Activated CD8-positive, alpha-beta memory T cell treated with anti-CD3 and anti-CD28 coated beads for 24 hours (primary cell): ENCODE results near the gene KIAA1614.

Experiments used
- DNase-seq: peaks from one replicate; pipeline ENCODE4 v3.0.0-alpha.2; 2020

KIAA1614 gene

GRCh38 chr1:180907313-180908055 lies 5.2 kb upstream of the KIAA1614 start:
- no peak for DNase-seq

DNA sequence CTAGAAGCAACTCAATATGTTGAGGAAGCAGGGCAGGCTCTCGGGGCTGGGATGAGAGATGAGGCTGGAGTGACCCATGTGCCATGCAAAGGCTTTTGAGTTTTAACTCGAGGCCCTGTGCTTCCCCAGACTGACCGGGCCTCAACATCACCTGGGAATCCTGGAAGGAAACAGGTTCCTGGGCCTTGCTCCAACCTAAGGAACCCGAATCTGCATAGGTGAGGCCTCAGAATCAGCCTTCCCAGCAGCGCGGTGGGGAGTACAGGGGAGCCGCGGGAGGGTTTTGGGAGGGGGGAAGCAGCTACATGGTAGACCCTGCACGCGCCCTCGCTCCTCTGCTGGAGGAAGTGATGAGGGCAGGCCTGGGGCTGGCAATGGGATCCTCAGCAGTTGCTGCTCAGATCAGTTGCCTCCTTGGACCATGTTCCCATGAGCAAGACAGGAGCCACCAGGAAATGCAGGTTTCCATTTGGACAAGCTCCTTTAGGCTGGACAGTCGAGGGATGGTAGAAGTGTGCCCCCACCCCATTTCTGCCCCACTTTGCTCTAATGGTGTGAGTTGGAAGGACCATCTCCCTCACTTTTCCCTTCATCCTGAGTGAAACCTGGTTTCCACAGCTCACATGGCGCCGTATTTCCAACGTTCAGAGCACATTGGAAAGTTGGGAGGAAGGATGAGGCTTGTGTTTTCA lies 4.5 kb upstream of the KIAA1614 start:
- no peak for DNase-seq

DNA sequence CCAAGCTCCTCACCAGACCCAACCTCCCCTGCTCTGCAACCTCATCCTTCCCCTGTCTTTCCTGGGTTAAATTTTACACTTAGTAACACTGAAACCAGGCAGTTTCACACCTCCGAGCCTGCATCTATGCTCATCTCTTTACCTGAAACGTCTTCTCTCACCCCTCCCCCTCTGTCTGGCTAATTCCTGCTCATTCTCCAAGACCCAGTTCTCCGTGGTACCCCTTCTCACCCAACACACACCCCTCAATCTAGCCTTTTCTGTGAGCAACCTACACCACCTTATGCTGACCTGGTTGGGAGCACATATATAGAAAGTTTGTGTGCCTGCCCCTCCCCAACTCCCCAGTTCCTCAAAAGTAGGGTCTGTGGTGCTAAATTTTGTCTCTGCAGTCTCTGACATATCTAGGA lies 3.7 kb upstream of the KIAA1614 start:
- DNase-seq, result peak; percentile 33

- no peak for DNase-seq
These were observed 3.2 kb upstream of the KIAA1614 start for GRCh38 chr1:180909462-180909976.

DNA sequence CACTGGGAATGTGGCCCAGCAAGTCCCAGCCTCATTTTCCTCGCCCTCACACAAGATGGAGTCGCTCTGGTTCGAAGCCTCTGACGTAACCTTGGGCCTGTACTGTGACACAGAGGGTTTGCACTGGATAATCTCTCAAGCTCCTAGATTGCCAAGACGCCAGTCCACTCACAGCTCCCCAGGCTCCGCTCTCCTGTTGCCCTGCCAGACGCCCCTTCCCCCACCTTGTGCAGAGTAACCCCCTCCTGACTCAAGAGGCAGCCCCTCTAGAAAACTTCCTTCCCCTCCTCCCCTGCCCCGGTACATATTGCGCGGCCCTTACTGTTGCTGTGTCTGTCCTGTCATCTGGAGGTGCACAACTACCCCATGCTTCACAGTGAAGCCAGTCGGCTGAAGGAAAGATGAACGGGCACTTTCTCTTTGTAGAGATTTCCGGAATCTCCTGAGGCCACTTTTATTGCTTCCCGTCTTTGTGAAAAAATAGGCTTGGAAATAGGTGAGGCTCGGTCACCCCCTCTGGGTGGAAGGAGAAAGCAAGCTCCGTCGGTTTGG lies 981 bp upstream of the KIAA1614 start:
- no peak for DNase-seq

- DNase-seq, result no peak
These were observed 391 bp upstream of the KIAA1614 start for GRCh38 chr1:180912211-180912800.

- no peak for DNase-seq
These were observed 2.8 kb downstream of the KIAA1614 start for GRCh38 chr1:180915426-180915965.

GRCh38 chr1:180916012-180916770 lies 3.5 kb downstream of the KIAA1614 start:
- DNase-seq, result no peak

DNA sequence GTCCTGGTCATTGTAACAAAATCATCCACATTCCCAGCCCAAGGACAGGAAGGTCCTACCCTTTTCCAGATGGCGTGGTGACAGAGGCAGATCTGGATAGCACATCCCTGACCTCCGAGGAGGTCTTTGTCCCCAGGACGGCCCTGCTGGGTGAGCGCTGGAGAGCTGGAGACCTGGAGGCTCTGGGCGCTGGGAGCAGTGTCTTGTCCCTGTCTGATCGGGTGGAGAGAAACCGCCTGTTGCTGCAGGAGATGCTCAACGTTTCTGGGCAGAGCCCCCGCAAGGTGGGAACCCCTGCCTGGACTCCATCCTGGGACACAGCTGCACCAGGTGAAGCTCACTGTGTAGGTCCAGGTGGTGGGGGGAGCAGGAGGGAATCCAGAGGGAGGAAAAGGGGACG lies 4.1 kb downstream of the KIAA1614 start:
- DNase-seq, result no peak

DNA sequence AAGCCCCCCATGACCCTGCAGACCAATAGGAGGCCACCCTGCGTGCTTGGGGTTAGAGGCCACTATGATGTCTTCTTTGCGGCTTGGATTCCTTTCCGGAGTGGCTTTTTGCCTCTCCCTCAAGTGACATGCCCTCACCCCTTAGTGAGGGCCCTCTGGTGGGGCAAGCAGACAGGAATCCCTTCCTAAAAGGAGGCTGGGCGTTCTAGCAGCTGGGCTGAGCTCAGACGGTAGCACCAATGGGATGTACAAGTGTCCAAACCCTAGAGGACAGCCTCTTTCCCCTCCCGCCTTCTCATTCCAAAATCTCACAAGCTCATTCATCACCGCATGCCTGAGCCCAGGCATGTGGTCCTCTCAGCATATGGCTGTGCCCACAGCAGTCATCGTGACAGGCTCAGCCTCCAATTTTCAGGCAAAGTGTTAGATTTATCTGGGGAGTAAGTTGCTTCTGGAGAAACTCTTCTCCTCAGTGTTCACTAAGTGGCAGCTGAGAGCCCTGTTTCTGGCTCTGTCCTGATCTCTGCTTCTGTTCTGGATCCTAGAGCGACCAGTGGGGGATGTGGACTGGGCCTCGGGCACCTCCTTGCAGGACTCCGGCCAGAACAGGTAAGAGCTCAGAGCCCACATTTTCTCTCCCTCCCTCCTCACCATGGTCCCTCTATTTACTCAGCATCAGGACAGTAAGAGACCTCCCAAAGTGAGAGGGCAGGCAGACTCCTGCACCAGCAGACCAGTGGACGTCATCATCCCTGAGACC lies 4.8 kb downstream of the KIAA1614 start:
- DNase-seq, result no peak

GRCh38 chr1:180918519-180918918 lies 5.8 kb downstream of the KIAA1614 start:
- DNase-seq, result no peak

DNA sequence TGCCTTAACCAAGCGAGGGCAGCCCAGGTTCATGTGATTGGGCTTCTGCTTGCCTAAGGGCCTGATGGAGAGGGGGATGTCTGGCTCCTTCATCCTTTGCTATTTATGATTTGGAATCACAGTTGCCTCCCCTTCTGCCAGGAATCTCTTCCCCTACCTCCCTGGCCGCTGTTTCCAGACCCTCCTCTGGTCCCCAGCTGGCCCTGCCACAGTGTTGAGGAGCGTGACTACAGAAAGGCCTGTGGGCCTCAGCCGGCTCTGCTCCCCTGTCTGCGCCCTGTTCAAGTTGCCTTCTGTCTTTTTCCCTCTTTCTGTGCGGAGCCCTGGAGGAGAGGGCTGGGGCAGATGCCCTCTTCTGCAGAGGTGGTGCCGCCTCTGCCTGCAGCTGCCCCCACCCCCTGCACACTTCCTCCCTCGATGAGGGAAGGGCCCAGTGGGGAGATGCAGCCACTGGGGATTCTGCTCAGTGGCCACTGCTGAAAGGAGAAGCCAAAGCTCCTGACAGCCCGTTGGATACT lies 6.5 kb downstream of the KIAA1614 start:
- no peak for DNase-seq

DNA sequence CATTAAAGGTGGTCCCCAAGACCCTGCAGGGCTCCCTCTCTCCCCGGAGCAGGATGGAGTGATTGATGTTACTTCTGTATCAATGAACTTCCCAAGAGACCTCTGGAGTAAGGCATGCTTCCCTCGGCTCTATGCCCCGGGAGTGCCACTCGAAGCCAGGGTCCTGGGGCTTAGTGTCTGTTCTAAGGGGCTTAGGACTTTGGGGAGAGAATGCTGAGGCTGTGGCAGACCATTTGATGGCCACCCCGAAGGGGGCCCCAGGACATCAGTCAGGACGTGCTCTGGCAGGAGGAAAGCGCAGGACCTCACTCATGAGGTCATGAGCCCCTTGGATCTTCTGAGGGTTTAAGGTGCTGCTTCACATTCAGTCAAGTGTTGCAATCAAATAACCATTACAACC lies 7.5 kb downstream of the KIAA1614 start:
- no peak for DNase-seq

- no peak for DNase-seq
These were observed 8.0 kb downstream of the KIAA1614 start for GRCh38 chr1:180920702-180921101.

DNA sequence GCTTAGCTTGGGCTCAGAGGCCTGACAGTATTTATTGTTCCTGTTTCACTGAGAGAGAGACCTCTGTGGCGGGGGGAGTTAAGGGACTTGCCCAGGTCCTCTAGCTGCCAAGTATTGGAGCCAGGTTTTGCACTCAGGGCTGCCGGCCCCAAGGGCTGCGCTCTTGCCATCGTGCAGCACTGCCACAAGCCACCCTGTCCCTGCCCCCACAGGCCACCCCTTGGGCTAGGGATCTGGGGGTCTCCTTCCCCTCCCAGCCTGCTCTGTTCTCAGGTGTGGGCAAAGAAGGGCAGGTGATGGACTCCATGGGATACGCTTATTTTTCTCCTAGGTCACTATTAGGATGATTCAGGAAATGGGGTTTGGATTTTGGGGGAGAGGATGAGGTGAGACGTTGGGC lies 8.7 kb downstream of the KIAA1614 start:
- no peak for DNase-seq

GRCh38 chr1:180921891-180922630 lies 9.4 kb downstream of the KIAA1614 start:
- DNase-seq, result no peak

- no peak for DNase-seq
These were observed 9.9 kb downstream of the KIAA1614 start for GRCh38 chr1:180922631-180923015.

- no peak for DNase-seq
These were observed 10.5 kb downstream of the KIAA1614 start for GRCh38 chr1:180923021-180923841.

GRCh38 chr1:180923887-180924286 lies 11.2 kb downstream of the KIAA1614 start:
- no peak for DNase-seq

GRCh38 chr1:180924939-180925338 lies 12.2 kb downstream of the KIAA1614 start:
- DNase-seq, result no peak
